GM23338 (cell line): ENCODE results near the gene MYCBPAP. TPM values are rescaled to one million over a fixed set of nuclear protein-coding genes. Genes with fewer than 3 reads are reported as not detected.

Source experiments
- ATAC-seq: fragments of 200-7000 bp; cut with Tn5 transposase; 3 replicates; pipeline ENCODE4 v1.9.1; 2020
- DNase-seq: peaks from one replicate; pipeline ENCODE4 v3.0.0-alpha.2; 2015; ENCODE audit warnings: low spot score
- H2AFZ ChIP-seq: fragments of 200-600 bp; sonication (generic); 2 replicates; pipeline ENCODE4 v1.8.0; 2016; ENCODE audit warnings: antibody characterized with exemption, mild to moderate bottlenecking, moderate library complexity
- H3F3A ChIP-seq: fragments of 200-600 bp; sonication (generic); replicated peaks from 2 replicates; pipeline ENCODE4 v1.8.0; 2017; ENCODE audit warnings: antibody characterized with exemption, mixed run types, low read depth
- H3K27ac ChIP-seq: fragments of 200-600 bp; sonication (generic); 2 replicates; pipeline ENCODE4 v1.6.1; 2016; ENCODE audit warnings: low read depth
- H3K27me3 ChIP-seq: fragments of 200-600 bp; sonication (generic); 2 replicates; pipeline ENCODE4 v1.8.0; 2016; ENCODE audit warnings: mild to moderate bottlenecking, mixed run types, moderate library complexity; ENCODE audit not compliant: insufficient read depth
- H3K36me3 ChIP-seq: fragments of 200-600 bp; sonication (generic); 2 replicates; pipeline ENCODE4 v1.8.0; 2016; ENCODE audit warnings: mild to moderate bottlenecking; ENCODE audit not compliant: insufficient read depth
- H3K4me1 ChIP-seq: fragments of 200-600 bp; sonication (generic); 2 replicates; pipeline ENCODE4 v1.8.0; 2016; ENCODE audit warnings: mild to moderate bottlenecking, moderate library complexity; ENCODE audit not compliant: insufficient read depth
- H3K4me2 ChIP-seq: fragments of 200-600 bp; sonication (generic); 2 replicates; pipeline ENCODE4 v1.7.1; 2017; ENCODE audit warnings: mixed run types
- H3K4me3 ChIP-seq: fragments of 200-600 bp; sonication (generic); 2 replicates; pipeline ENCODE4 v1.6.1; 2016; ENCODE audit warnings: mixed run types
- H3K79me2 ChIP-seq: fragments of 200-600 bp; sonication (generic); replicated peaks from 2 replicates; pipeline ENCODE4 v1.8.0; 2017; ENCODE audit warnings: mild to moderate bottlenecking; ENCODE audit not compliant: insufficient read depth
- H3K9me2 ChIP-seq: fragments of 200-600 bp; sonication (generic); 2 replicates; pipeline ENCODE4 v1.8.0; 2017; ENCODE audit not compliant: insufficient read depth
- H4K20me1 ChIP-seq: fragments of 200-600 bp; sonication (generic); replicated peaks from 2 replicates; pipeline ENCODE4 v1.8.0; 2017; ENCODE audit warnings: mild to moderate bottlenecking; ENCODE audit not compliant: insufficient read depth
- H3K27ac Mint-ChIP-seq: 2 replicates; pipeline ENCODE4 v1.8.0; 2020; ENCODE audit warnings: inconsistent platforms, mild to moderate bottlenecking, moderate library complexity, mixed read lengths
- H3K27me3 Mint-ChIP-seq: 3 replicates; pipeline ENCODE4 v1.8.0; 2022; ENCODE audit warnings: low read depth, mild to moderate bottlenecking, moderate library complexity, mixed read lengths, inconsistent platforms; ENCODE audit not compliant: insufficient read depth, poor library complexity
- H3K36me3 Mint-ChIP-seq: 3 replicates; pipeline ENCODE4 v1.8.0; 2021; ENCODE audit warnings: low read depth, mild to moderate bottlenecking, inconsistent platforms, moderate library complexity, mixed read lengths
- H3K4me1 Mint-ChIP-seq: 3 replicates; pipeline ENCODE4 v1.8.0; 2020; ENCODE audit warnings: mild to moderate bottlenecking, inconsistent platforms, mixed read lengths
- H3K4me3 Mint-ChIP-seq: 3 replicates; pipeline ENCODE4 v1.8.0; 2021; ENCODE audit warnings: moderate library complexity, mild to moderate bottlenecking, inconsistent platforms, mixed read lengths
- H3K9me3 Mint-ChIP-seq: 3 replicates; pipeline ENCODE4 v1.8.0; 2020; ENCODE audit warnings: moderate library complexity, mild to moderate bottlenecking, inconsistent platforms, mixed read lengths
- CREB1 ChIP-seq: fragments of 250-450 bp; sonication (Bioruptor Pico); IDR thresholded peaks from 2 replicates; pipeline ENCODE4 v1.5.0; 2020; ENCODE audit warnings: low read depth, mild to moderate bottlenecking, moderate library complexity
- CTCF ChIP-seq, 2 experiments: fragments of 200-600 bp in 1 of 2; sonication (generic) in 1 of 2; conservative IDR thresholded peaks; 2 replicates each; pipeline versions ENCODE4 v1.5.1 to v1.6.1; 2016 to 2017; ENCODE audit warnings: antibody characterized with exemption in 2 of 2, low read depth in 2 of 2, mild to moderate bottlenecking in 2 of 2, moderate library complexity in 1 of 2
- ETS1 ChIP-seq: IDR thresholded peaks from 2 replicates; pipeline ENCODE4 v1.6.1; 2016; ENCODE audit warnings: antibody characterized with exemption
- EZH2 ChIP-seq: fragments of 200-600 bp; sonication (generic); IDR thresholded peaks from one replicate; pipeline ENCODE4 v1.8.0; 2017; ENCODE audit warnings: antibody characterized with exemption, mild to moderate bottlenecking, low read depth; ENCODE audit not compliant: unreplicated experiment
- EZH2phosphoT487 ChIP-seq: fragments of 200-600 bp; sonication (generic); IDR thresholded peaks from one replicate; pipeline ENCODE4 v1.8.1; 2018; ENCODE audit warnings: antibody characterized with exemption; ENCODE audit not compliant: unreplicated experiment
- JUNB ChIP-seq: IDR thresholded peaks from one replicate; pipeline ENCODE4 v1.6.1; 2016; ENCODE audit warnings: antibody characterized with exemption; ENCODE audit not compliant: unreplicated experiment
- NANOG ChIP-seq: IDR thresholded peaks from 2 replicates; pipeline ENCODE4 v1.6.1; 2016; ENCODE audit warnings: antibody characterized with exemption, borderline replicate concordance
- POLR2AphosphoS5 ChIP-seq: IDR thresholded peaks from 2 replicates; pipeline ENCODE4 v1.6.1; 2016; ENCODE audit warnings: antibody characterized with exemption, low read depth
- REST ChIP-seq: IDR thresholded peaks from one replicate; pipeline ENCODE4 v1.6.1; 2018; ENCODE audit warnings: antibody characterized with exemption; ENCODE audit not compliant: unreplicated experiment
- STAT1 ChIP-seq: IDR thresholded peaks from one replicate; pipeline ENCODE4 v1.6.1; 2016; ENCODE audit warnings: antibody characterized with exemption; ENCODE audit not compliant: unreplicated experiment
- ZNF114 ChIP-seq: fragments of 250-450 bp; sonication (Bioruptor Pico); IDR thresholded peaks from 2 replicates; pipeline ENCODE4 v1.5.0; 2020; ENCODE audit warnings: mild to moderate bottlenecking, moderate library complexity
- ZNF331 ChIP-seq: fragments of 250-450 bp; sonication (Bioruptor Pico); IDR thresholded peaks from 2 replicates; pipeline ENCODE4 v1.5.0; 2020; ENCODE audit warnings: low read depth, mild to moderate bottlenecking, moderate library complexity
- ZNF462 ChIP-seq: fragments of 250-450 bp; sonication (Bioruptor Pico); IDR thresholded peaks from 2 replicates; pipeline ENCODE4 v1.5.0; 2020; ENCODE audit warnings: mild to moderate bottlenecking, moderate library complexity
- polyA plus RNA-seq: library from polyadenylated mRNA; unstranded; fragments of >200 nt; fragmentation: Nextera tagmentation; extraction: Ambion mirVana; gene quantifications from 2 replicates; pipeline ENCODE4 v1.2.1, GENCODE V29; 2016
- total RNA-seq: library from RNA; depleted of rRNA; stranded (reverse); fragments of >200 nt; shearing (Covaris generic); gene quantifications from 2 replicates; pipeline ENCODE4 v1.2.3, GENCODE V29; 2014

MYCBPAP gene
- total and polyA plus RNA-seq, 2 experiments from 2014 or later: 0.63 to 1.7 TPM

- TF ChIP-seq JUNB (no peak), POLR2AphosphoS5 (no peak), STAT1 (no peak), EZH2phosphoT487 (no peak), ZNF462 (CRISPR knock-in tag) (no peak), REST (no peak), CTCF (conservative IDR thresholded peaks at IDR 0.05; ENCODE audit: low read depth in 2 of 2) (no peak), ZNF114 (CRISPR knock-in tag) (no peak), ZNF331 (no peak), NANOG (no peak), ETS1 (no peak), EZH2 (no peak), CREB1 (CRISPR knock-in tag) (no peak)
- Histone ChIP-seq H3K4me2 (no peak overlapping the region), H3K4me1 (no peaks in the 10 kb centered on the region), H3K27me3 (no peaks in the 10 kb centered on the region), H2AFZ (no peak overlapping the region), H3F3A (no peaks in the 10 kb centered on the region), H3K27ac (no peak overlapping the region), H3K36me3 (no peaks in the 10 kb centered on the region), H3K4me3 (no peak overlapping the region), H3K79me2 (no peaks in the 10 kb centered on the region), H4K20me1 (no peaks in the 10 kb centered on the region), H3K9me2 (no peaks in the 10 kb centered on the region)
- H3K27me3 Mint-ChIP-seq: peaks cover 6% of the 10 kb centered on the region
- H3K36me3 Mint-ChIP-seq: no peaks in the 10 kb centered on the region
- no peaks in the 10 kb centered on the region for H3K9me3 Mint-ChIP-seq
- peaks cover 13% of the 10 kb centered on the region for H3K4me1 Mint-ChIP-seq
- ATAC-seq (no peak), DNase-seq (no peak)
- no peak overlapping the region for H3K4me3 Mint-ChIP-seq
- H3K27ac Mint-ChIP-seq: no peak overlapping the region
Observed at GRCh38 chr17:50522766-50523165, 14.5 kb downstream of the MYCBPAP start.
